ENCODE data around the gene GNAT2.

Gene GNAT2

DNA sequence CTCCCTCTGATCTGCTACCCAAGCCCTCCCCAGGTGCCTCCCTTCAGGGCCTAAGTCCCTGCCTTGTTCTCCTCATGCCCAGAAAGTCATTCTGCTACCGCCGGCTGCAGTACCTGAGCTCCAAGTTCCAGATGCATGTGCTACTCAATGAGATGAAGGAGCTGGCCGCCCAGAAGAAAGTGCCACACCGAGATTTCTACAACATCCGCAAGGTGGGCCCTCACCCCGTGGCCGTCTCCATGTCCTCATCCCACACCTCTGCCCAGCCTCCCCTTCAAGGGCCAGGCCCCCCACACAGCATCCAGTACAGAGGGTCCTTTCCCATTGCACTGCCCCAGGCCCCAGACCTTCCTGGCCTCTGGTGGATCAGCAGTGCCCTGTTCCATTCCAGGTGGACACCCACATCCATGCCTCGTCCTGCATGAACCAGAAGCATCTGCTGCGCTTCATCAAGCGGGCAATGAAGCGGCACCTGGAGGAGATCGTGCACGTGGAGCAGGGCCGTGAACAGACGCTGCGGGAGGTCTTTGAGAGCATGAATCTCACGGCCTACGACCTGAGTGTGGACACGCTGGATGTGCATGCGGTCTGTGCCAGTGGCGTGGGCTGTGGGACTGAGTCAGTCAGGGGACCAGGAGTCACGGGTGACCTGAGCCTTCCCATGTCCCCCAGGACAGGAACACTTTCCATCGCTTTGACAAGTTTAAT lies 8.4 kb upstream of the GNAT2 start:
- DNase-seq (ENCODE audit: low spot score): no peak

DNA sequence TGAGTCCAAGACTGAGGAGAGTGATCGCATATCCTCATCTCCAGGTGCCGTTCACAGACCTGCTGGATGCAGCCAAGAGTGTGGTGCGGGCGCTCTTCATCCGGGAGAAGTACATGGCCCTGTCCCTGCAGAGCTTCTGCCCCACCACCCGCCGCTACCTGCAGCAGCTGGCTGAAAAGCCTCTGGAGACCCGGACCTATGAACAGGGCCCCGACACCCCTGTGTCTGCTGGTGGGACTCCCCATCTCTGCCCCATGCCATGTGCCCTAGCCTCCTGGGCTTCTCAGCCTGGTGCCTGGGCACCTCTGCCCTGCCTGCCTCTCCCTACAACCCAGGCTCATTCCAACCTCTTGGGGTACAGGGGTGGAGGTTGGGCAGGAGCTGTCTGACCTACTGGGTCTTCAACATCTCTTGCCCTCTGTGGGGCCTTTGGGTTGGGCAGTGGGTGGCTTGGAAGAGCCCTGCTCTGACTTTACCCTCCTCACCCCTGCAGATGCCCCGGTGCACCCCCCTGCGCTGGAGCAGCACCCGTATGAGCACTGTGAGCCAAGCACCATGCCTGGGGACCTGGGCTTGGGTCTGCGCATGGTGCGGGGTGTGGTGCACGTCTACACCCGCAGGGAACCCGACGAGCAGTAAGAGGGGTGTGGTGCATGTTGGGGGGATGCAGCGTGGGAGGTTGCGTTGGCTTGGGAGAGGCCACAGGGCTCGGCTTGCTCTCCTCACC lies 7.4 kb upstream of the GNAT2 start:
- no peak for DNase-seq (ENCODE audit: low spot score)

DNA sequence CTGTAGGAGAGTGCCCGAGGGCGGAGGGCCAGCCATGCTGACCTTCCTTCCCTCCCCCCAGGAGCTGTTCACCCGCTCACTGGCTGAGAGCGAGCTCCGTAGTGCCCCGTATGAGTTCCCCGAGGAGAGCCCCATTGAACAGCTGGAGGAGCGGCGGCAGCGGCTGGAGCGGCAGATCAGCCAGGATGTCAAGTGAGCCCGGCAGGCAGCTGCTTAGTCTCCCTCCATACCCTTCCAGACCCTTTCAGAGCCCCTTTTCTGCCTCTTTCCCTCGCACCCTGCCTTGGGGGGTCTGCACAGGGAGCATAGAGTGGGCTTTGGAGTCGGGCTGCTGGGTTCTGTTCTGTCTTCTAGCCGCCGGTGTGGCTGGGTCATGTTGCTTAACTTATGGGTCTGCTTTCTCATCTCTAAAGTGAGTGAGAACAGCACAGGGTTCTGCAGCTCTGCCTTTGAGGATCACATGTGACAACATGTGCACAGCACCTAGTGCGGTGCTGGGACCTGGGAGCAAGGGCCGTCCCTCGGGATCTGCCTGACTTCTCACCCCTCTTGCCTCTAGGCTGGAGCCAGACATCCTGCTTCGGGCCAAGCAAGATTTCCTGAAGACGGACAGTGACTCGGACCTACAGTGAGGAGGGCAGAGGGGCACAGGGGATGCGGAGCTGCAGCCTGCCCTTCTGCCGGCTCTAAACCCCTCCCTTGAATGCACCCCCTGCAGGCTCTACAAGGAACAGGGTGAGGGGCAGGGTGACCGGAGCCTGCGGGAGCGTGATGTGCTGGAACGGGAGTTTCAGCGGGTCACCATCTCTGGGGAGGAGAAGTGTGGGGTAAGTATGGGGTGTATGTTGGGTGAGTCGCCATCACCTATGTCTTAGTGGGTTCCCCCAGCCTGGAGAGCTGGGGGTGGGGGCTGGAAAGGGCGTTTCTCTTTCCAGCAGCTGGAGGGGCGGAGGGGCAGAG lies 6.5 kb upstream of the GNAT2 start:
- DNase-seq (ENCODE audit: low spot score): no peak

DNA sequence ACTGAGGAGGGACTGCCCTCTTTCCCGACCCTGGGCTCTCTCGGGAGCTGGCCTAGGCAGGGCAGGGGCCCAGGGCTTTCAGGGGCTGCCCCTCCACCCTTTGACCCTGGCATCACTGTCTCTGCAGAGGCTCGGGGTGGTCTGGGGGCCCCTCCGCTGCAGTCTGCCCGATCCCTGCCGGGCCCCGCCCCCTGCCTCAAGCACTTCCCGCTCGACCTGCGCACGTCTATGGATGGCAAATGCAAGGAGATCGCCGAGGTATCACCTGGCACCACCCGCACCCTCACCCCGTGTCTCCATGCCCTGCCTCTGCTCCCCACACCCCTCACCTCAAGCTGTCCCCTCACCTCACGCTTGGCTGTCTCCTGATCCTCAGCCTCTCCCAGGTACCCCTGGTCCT lies 5.8 kb upstream of the GNAT2 start:
- no peak for DNase-seq (ENCODE audit: low spot score)

DNA sequence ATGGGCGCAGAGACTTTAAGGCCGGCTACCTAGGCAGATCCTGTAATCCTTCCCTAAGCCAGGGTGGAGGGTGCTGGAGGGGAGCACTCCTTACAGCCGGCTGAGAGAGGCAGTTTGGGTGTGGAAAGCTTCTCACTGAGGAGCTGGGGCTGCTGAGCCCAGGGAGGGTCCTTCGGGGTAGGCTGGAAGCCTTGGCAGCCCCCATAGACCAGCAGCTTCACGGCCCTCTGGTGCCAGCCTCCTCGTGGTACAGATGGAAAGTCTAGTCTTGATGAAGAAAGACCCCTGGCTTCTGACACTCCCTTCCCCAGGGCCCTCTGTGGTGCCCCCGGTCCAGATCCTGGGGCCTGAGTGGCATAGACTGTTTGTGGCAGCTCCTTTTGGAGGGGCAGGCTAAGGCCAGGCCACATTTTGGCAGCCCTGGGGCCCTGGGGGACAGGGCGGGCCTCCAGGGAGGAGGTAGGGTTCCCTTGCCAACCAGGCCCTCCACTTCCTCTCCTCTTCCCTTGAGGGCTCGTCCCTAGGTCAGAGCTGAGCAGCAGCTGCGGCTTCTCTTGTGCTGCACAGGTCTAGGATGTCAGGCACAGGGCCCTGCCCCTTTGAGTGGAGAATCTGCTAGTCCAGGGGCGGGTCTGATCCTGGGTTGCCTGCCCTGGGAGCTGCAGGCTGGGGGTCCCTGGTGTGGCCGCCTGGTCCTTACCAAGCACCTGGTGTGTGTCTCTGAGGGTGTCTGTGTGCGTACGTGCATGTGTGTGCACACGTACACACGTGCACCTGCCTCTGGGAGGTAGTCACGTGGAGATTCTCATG lies 5.0 kb upstream of the GNAT2 start:
- peak; percentile 56 for DNase-seq (ENCODE audit: low spot score)

DNA sequence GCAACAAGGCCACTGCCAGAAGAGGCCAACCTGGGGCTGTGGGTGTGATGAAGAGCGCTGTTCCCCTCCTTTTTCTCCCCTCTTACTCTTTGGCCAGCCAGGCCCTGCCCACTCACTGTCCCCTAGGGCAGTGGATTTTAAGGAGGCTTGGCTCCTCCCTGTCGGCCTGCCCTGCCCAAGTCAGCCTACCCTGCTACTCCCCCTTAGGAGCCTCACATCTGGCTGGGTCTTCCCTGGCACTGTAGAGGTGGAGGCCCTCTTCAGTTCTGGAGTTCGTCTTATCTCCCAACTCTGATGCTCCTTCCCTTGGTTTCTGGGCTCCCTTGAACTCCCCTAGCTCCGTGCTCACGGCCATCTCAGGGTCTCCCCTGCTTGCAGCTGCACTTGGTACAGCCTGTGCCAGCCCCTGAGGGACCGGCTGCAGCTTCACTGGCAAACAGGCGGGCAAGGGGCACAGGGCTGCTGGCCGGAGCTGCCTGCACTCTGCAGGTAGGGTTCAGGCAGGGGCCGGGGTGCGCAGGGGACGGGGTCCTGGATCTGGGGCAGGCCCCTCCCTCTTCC lies 4.3 kb upstream of the GNAT2 start:
- no peak for DNase-seq (ENCODE audit: low spot score)

DNA sequence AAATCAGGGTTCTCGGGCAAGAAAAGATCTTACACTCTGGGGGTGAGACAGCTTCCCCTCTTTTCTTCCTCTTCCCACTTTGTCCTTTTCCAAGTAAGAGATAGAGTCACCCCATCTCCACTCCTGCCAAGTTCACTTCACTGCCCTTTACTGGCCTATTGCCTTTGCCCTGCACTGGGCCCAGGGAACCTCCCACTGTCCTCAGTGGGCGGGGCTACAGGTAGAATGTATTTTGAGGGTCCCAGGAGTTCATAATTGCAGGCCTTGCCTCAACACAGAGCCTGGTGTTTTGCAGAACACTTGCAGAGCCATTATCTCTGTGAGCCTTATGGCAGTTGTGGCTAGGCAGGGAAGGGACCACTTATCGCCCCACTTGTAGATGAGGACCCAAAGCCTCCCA lies 3.5 kb upstream of the GNAT2 start:
- DNase-seq (ENCODE audit: low spot score): no peak

DNA sequence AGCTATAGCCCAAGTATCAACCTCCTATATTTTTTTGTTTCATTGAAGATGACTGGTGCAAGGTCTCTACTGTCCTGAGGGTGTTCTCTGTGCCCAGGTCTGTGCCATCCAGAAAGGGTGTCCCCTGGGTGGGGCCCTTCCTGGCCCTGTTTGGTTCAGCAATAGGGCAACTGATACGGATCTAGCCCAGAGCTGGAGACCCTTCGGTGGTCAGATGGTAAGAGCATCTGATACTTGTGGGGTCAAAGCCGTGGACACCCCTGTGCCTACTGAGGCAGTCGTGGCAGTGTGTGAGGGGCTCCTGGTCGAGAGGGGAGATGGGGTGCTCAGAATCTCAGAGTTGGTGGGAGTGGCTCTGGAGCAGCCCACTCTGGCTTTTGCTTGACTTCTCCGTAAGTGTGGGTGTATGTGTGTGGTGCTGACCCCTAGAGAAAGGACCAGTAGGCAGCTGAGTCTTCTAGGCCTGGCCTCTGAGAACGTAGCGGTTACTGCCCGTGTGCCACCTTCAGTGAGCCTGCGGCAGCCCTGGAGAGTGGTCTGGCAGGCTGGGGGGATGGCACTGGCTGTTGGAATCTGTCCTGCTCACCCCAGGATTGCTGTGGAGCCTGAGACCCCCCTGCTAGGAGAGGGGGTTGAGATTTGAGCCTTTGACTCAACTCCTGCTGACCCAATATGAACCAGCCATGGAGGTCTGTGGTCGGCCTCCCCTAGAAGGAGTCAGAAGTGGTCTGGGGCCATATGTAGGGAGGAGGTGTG lies 2.9 kb upstream of the GNAT2 start:
- DNase-seq (ENCODE audit: low spot score): no peak

DNA sequence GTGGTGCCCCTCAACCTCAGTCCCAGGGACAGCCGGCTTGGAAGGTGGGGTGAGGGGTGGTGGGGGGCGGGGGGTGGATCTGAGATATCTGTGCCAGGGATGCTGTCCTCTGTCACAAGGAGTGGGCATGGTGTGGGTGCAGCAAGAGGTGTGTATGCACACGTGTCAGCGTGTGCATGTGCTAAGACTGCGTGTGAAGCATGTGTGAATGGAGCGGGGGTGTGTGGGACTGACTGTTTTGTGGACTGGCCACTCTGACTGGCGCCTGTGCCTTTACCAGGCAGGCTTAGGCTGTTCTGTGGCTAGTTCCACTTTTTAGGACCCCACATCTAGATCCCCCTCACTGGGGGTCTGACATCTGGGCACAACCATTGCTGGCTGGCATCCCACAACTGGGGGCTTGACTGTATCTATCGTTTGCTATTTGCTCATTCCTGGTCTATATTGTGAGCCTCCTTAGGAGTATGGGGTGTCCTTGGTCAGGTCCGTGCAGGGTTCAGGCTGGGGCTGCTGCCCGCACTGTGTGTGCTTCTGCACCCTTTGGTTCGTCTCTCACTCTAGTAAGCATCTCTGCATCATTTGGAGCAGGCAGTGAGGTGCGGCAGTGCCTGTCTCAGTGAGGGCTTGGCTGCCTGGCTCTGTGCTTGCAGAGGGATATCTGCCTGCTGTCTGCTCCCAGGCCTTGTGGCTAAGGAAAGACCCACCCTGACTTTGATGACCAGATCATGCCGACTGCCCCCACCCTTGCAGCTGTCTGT lies 2.1 kb upstream of the GNAT2 start:
- no peak for DNase-seq (ENCODE audit: low spot score)

DNA sequence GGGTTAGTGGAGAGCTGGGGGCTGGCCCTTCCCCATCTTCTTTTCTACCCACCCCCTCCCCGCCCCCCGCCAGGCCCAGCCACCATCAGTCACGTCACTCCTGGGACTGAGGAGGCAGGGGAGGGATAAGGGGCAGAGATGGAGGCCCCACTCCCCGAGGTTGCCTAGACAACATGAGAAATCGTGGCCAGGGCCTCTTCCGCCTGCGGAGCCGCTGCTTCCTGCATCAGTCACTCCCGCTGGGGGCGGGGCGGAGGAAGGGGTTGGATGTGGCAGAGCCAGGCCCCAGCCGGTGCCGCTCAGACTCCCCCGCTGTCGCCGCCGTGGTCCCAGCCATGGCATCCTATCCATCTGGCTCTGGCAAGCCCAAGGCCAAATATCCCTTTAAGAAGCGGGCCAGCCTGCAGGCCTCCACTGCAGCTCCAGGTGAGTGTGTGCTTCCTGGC lies 1.4 kb upstream of the GNAT2 start:
- DNase-seq (ENCODE audit: low spot score): peak; percentile 87

DNA sequence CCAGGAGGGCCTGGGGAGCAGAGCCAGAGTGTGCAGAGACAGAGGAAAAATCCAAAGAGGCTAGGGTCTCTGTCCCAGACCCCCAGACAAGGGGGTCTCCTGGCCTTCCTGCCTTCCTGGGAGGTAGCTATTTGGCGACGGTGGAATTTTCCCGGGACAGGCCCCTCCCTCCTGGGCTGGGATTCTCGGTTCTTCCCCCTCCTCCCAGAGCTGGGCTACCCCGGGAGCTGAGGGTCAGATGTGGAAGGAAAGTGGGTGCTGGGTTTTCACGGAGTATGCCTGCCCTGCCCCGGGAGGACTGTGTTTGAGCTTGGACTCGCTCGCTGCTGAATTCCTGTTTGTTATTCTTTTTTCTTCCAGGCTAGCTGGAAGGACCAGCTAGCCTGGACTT lies 980 bp upstream of the GNAT2 start:
- peak; percentile 47 for DNase-seq (ENCODE audit: low spot score)

DNA sequence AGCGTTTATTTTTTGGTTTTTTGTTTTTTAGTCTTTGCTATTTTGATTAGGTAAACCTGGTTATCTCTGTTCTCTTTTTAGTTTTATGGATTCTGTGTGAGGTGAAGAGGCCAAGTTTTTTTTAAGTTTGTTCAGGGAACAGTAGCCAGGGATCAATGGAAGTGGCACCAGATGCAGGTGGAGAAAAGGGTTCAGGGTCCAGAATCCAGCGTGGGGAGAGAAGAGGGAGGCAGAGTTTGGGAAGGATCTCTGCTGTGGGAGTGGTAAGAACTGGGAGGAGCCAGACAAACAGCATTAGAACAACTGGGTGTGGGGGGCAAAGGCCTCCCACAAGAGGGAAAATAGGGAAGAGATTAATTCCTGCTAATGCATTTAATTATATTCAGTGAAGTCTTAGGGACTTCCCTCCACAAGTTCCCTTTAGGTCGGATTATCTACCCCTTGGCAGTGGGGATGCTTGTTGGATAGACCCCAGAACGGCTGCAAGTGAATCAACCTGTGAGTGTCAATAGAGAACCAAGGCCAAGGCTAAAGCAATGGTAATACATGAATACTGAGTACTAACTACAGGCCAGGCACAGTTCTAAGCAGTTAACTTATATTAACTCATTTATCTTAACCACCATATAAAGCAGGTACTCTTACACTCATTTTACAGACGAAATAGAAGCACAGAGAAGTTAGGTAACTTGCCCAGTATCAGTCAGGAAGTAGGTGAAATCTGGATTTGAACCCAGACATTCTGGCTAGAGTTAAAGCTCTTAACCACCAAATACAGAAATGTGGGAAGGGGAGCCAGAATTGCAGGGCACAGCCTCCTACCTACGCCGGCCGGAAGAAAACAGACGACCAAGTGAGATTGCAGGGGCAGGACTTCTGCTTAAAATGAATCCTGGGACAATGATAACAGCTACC lies 498 bp downstream of the GNAT2 start:
- DNase-seq (ENCODE audit: low spot score): no peak

DNA sequence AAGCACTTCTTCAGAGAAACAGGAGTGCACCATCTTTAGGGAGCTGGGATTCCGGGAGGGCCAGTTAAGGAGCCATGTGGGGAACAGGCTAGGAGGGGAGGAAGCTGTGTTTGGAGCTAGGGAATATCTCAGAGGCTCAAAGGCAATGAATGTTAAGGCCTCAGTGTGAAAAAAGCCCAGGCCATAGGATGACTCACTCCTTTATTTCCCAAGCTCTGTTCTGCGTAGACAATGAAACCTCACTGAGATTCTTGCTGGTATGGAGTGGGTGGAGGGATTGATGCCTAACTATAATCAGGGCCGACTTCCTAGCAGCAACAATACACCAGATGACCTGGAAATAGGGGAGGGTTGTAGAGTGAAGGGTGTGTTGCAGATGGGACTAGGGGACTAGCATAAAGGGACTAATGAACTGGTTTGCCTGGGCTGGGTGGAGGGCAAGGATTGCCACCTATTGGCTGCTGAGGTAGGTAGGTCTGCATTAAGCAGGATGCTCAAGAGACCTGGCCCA lies 2.1 kb downstream of the GNAT2 start:
- DNase-seq (ENCODE audit: low spot score): no peak

DNA sequence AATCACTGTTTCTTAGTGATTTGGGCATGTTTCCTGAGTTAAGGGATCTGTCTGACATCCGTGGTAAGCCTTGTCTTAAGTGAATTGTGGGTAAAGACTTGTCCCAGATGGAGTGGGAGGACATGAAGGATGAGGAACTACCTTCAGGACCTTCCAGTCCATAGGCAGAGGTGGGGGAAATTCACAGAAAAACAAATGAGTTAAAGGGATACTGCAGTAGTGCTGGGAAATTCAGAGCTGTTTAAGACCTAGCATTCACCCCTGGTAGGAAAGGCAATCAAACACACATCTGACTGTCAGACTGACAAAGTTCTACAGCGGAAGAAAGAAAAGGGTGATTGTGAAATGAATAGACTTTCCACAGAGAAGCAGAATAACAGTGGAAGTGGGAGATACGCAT lies 3.0 kb downstream of the GNAT2 start:
- no peak for DNase-seq (ENCODE audit: low spot score)

DNA sequence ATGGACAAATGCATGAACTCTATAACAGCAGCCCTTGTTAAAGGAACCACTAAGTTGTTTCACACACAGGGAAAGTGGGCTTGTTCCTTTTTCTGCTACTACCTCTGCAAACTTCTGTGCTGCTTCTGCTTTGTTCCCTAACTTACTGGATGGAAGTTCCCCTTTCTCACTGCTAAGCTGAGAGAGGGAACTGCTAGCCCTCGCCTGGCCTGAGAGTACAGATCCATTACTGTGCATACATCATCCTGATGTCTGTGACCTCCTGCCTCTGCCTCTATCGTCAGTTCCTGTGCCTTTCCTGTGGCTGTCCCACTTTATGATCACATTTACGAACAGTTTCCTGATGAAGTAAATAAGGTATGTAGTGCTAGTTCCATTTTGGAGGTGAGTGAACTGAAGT lies 3.5 kb downstream of the GNAT2 start:
- DNase-seq (ENCODE audit: low spot score): peak; percentile 45

DNA sequence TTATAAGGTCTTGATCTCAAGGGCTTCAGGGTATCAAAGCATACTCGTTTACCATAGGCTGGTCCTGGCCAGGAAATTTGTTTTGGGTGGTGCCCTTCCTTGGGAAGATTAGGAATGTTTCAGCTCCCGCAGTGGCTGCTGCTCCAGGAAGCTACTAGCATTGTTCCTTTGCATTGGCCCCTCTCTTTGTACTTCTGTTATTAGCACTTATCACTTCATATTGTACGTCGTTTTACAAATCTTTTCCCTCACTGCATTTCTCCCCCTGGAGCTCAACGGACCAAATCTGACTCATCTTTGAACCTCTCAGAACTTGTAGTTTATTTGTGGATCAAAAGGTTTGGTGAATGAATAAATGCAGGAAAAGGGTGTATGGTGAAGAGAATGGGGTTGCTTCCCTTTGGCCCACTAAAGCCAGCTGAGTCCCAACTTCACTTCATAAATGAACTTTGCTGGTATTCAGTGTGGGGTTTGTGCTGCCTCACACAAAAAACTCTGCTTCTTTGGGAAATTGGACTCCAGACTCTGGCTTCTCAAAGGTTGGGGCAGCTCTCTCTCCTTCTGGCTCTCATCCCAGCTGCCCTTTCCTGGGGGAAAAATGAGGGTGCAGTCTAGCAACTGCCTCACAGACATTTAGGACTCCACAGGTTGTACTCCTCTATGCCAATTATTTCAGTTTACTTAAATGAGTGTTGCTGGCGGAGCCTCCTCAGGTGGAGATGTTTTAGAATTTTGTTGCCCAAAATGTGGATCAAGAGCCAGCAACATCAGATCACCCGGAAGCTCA lies 5.9 kb downstream of the GNAT2 start:
- DNase-seq (ENCODE audit: low spot score): no peak

DNA sequence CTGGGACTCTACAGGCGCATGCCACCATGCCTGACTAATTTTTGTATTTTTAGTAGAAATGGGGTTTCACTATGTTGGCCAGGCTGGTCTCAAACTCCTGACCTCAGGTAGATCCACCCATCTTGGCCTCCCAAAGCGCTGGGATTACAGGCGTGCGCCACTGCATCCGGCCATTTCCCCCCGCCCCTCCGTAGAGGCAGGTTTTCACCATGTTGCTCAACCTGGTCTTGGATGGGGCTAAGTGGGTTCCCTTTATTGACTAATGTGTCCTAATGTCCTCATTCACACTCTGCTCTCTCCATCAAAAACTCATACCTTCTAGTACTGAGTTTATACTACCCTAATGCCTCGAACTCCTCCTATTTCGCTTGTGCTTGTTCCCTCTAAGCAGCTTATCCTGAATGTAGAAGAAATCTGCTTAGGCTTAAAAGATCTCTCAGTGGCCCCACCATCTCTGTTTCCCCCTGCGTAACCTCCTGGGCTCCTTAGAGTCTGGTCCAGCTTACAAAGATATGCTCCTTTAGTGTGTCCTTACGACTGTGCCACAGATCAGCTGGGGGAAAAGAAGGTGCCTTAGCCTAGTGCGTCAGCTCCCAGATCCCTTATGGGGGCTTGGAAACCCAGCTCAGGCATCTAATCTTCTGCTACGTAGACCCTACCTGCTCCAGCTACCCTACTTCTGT lies 8.0 kb downstream of the GNAT2 start:
- no peak for DNase-seq (ENCODE audit: low spot score)

All from germinal center (tissue), 1 donor.